Kidney (tissue), 14 donors: Measurements from ENCODE around the gene ZSWIM4. TPM values are rescaled to one million over a fixed set of nuclear protein-coding genes. Genes with fewer than 3 reads are reported as not detected.
A peak's percentile ranks its signal among the peaks of the same experiment; 100 is the strongest.

ENCODE experiments used
- DNase-seq, 5 donors: peaks; one replicate each; pipeline ENCODE4 v3.0.0-alpha.2; 2013 to 2020
- FAIRE-seq: peaks from 2 replicates; lab custom pipeline; 2012; peaks lifted over from hg19 to GRCh38; lab: Jason Lieb, UNC
- H3K27ac ChIP-seq, 2 donors: one replicate each; pipeline ENCODE4 v1.7.0; 2013; ENCODE audit warnings: low read depth in 2 of 2, low read length in 2 of 2, inconsistent platforms in 1 of 2
- H3K27me3 ChIP-seq: one replicate; pipeline ENCODE4 v1.7.1; 2013; ENCODE audit warnings: low read length, inconsistent platforms; ENCODE audit not compliant: control insufficient read depth, insufficient read depth
- H3K36me3 ChIP-seq, 3 donors: one replicate each; pipeline versions ENCODE4 v1.7.0 to v1.7.1; 2013; ENCODE audit warnings: low read length in 3 of 3, control low read depth in 1 of 3, inconsistent platforms in 1 of 3; ENCODE audit not compliant: insufficient read depth in 3 of 3, control insufficient read depth in 2 of 3
- H3K4me1 ChIP-seq, 3 donors: one replicate each; pipeline versions ENCODE4 v1.7.0 to v1.7.1; 2013; ENCODE audit warnings: low read length in 3 of 3, inconsistent platforms in 1 of 3, low read depth in 1 of 3; ENCODE audit not compliant: control insufficient read depth in 2 of 3, insufficient read depth in 2 of 3
- H3K4me3 ChIP-seq, 3 donors: one replicate each; pipeline versions ENCODE4 v1.7.0 to v1.8.1; 2013; ENCODE audit warnings: low read length in 3 of 3, control low read depth in 1 of 3, inconsistent platforms in 1 of 3
- H3K9ac ChIP-seq, 3 donors: one replicate each; pipeline versions ENCODE4 v1.7.0 to v1.7.1; 2013; ENCODE audit warnings: low read length in 3 of 3, control low read depth in 1 of 3, inconsistent platforms in 1 of 3
- H3K9me3 ChIP-seq, 3 donors: one replicate each; pipeline versions ENCODE4 v1.7.0 to v1.7.1; 2013; ENCODE audit warnings: low read length in 3 of 3, control low read depth in 1 of 3, inconsistent platforms in 1 of 3; ENCODE audit not compliant: control insufficient read depth in 2 of 3, insufficient read depth in 1 of 3
- intact Hi-C: fragments of 100-400 bp; cut with DNase I; formaldehyde crosslinking; loops from one replicate; pipeline ENCODE4 v1.11.1; 2022
- polyA plus RNA-seq: library from polyadenylated mRNA; stranded (reverse); fragments of 350-450 nt; fragmentation: Illumina TruSeq; extraction: RNeasy Lipid Tissue Mini Kit (QIAGEN cat#74804); gene quantifications from one replicate; pipeline ENCODE4 v1.2.3, GENCODE V29; 2014; ENCODE audit warnings: low read depth, low replicate concordance; ENCODE audit not compliant: insufficient read depth
- total RNA-seq: library from RNA; stranded (reverse); fragmentation: NEBNext Ultra II Directional; extraction: Animal tissue kit (Norgen Biotek cat#: 25700); gene quantifications from one replicate; pipeline ENCODE4 v1.2.1, GENCODE V29; 2021
- TF ChIP-seq, protein P1 (sequence below): IDR thresholded peaks from 3 replicates; pipeline ENCODE4 v1.5.1; 2012; ENCODE audit warnings: mild to moderate bottlenecking, moderate library complexity, borderline replicate concordance; ENCODE audit not compliant: insufficient read depth; ENCODE audit errors: extremely low read depth
- donor health status: control.
- donor health status: control.
- donor health status: control.
- donor health status: control.
- donor health status: control.
- donor health status: DM: yes; HTN: yes; CAD: no.
- donor health status: Normal renal cell carcinoma (clear cell type).

ZSWIM4 gene
- total and polyA plus RNA-seq, 2 donors from 2014 or later = 1.4 to 13.7 TPM

DNA sequence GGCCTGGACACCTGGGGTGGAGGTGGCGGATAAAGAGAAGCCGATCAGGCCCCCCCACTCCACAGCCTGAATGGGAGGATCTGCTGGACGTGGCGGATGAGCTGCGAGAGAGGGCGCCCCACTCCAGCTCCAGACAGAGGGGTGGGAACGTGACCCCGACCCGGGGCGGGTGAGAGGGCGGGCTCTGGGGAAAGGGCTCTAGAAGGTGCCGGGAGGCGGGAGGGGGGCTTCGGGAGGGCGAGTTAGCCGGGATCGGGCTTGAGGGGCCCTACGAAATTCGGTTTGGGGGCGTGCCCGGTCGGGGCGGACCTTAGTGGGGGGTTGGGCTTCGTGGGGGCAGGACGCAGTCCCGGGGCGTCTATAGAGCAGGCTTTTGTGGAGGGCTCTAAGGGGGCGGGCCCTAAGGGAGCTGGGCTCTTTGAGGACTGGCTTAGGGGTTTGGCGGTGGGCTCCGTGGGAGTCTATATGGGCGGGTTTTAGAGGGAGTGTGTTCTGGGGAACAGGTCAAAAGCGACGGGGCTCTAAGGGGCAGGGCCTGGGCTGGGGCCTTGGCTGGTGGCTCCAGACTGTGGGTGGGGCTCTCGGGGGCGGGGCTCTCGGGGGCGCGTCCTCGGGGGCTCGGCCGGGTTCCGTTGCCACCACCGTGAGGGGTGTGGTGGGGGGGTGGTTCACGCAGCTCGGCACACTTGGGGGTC, 77.6 kb downstream of the ZSWIM4 start:
- Histone ChIP-seq H3K9ac (no peak overlapping the region), H3K27me3 (no peaks in the 10 kb centered on the region), H3K4me3 (no peak overlapping the region), H3K9me3 (no peaks in the 10 kb centered on the region), H3K27ac (no peak overlapping the region), H3K36me3 (no peaks in the 10 kb centered on the region), H3K4me1 (no peaks in the 10 kb centered on the region)
- peak; percentile 51 to 83 (median 78) for DNase-seq
- TF ChIP-seq, protein P1, sequence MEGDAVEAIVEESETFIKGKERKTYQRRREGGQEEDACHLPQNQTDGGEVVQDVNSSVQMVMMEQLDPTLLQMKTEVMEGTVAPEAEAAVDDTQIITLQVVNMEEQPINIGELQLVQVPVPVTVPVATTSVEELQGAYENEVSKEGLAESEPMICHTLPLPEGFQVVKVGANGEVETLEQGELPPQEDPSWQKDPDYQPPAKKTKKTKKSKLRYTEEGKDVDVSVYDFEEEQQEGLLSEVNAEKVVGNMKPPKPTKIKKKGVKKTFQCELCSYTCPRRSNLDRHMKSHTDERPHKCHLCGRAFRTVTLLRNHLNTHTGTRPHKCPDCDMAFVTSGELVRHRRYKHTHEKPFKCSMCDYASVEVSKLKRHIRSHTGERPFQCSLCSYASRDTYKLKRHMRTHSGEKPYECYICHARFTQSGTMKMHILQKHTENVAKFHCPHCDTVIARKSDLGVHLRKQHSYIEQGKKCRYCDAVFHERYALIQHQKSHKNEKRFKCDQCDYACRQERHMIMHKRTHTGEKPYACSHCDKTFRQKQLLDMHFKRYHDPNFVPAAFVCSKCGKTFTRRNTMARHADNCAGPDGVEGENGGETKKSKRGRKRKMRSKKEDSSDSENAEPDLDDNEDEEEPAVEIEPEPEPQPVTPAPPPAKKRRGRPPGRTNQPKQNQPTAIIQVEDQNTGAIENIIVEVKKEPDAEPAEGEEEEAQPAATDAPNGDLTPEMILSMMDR = no peak
- FAIRE-seq = no peak
- intact Hi-C loops = no loop called here

DNA sequence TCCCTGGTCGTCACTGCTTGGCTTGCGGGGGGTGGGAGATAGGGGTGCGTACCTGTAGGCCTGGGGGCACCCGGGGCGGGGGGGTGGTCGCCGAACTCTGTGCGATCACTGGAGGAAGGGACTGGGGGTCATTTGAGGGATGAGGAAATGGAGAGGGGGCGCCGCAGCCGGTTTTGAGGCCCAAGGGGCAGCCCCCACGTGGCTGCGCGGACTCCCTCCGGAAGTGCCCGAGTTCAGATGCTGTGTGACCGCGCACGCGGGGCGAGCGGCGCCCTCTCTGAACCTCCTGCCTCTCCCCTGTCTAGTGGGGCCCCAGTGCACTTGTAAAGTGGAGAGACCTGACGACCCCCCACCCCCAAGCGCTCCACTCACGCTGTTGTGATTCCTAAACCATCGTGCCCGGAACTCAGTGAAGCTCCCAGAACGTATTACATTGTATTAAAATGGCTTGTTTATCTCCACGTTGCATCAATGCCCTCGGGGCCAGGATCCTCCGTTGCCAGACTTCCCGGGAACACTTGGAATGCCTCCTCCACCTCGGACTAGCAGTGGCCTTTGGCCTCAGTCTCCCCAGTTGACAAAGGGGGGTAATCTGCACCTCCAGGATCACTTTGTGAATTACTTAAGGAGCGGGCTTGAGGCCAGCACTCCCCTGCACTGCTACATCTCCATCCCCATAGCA, 78.7 kb downstream of the ZSWIM4 start:
- Histone ChIP-seq H3K36me3 (no peaks in the 10 kb centered on the region), H3K9ac (peak overlapping the region in 1 of 3 donors; percentile 12), H3K4me3 (no peak overlapping the region), H3K27ac (no peak overlapping the region), H3K4me1 (no peaks in the 10 kb centered on the region), H3K27me3 (no peaks in the 10 kb centered on the region), H3K9me3 (no peaks in the 10 kb centered on the region)
- DNase-seq (no peak), FAIRE-seq (no peak)
- TF ChIP-seq, protein P1 = no peak
- intact Hi-C loops = no loop called here

DNA sequence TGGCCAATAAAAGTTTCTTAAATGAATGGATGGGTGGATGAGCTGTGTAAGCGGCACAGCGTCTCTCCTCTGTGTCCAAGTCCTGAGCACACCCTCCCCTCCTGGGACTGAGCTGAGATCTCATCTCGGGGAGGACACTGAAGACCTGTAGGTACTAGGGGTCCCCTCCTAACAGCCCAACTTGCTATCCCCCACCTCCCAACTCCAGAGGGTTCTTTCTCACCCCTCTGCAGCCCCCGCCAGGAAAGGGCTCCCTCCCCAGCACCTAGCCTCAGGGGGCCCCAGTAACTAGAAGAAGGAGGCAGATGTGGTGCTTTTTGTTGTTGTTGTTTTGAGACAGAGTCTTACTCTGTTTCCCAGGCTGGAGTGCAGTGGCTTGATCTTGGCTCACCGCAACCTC, 80.6 kb downstream of the ZSWIM4 start:
- Histone ChIP-seq H3K4me1 (peaks cover 0 to 8% (median 0%) of the 10 kb centered on the region in 3 donors), H3K9ac (no peak overlapping the region), H3K27ac (no peak overlapping the region), H3K9me3 (no peaks in the 10 kb centered on the region), H3K36me3 (no peaks in the 10 kb centered on the region), H3K4me3 (no peak overlapping the region), H3K27me3 (no peaks in the 10 kb centered on the region)
- FAIRE-seq = no peak
- intact Hi-C loops = no loop called here
- TF ChIP-seq, protein P1 = no peak
- DNase-seq = no peak
